GM21723 (cell line): Measurements from ENCODE around the gene CEP68.
A peak's percentile ranks its signal among the peaks of the same experiment; 100 is the strongest.
"Not testable (repeated sequence)": the region's sequence is repeated elsewhere in the genome, so short reads cannot be mapped to it uniquely, and the experiment has no call there.

Experiments used
- ATAC-seq: cut with Tn5 transposase; IDR thresholded peaks from one replicate; pipeline ENCODE4 v1.9.1; 2021; ENCODE audit warnings: mild to moderate bottlenecking, moderate library complexity; ENCODE audit not compliant: unreplicated experiment

CEP68 gene

GRCh38 chr2:65129286-65129825 lies 73.1 kb downstream of the CEP68 start:
- peak; percentile 6 for ATAC-seq

- ATAC-seq: peak; percentile 97
These were observed 73.8 kb downstream of the CEP68 start, which contains the start of gene RAB1A for GRCh38 chr2:65129826-65130663. TSS of gene RAB1A (minus strand) at chr2:65130106. CDS start at chr2:65129915, 191 bp downstream.

- ATAC-seq: peak; percentile 41
These were observed 74.5 kb downstream of the CEP68 start for GRCh38 chr2:65130664-65131175.

- not testable (repeated sequence) for ATAC-seq
These were observed 76.7 kb downstream of the CEP68 start for GRCh38 chr2:65132930-65133329.

- no peak for ATAC-seq
These were observed 77.4 kb downstream of the CEP68 start for GRCh38 chr2:65133626-65134025.

- no peak for ATAC-seq
These were observed 77.9 kb downstream of the CEP68 start for GRCh38 chr2:65134158-65134557.

- ATAC-seq: no peak
These were observed 80.0 kb downstream of the CEP68 start for GRCh38 chr2:65136253-65136652.
